NCI-H1930 (cell line): ENCODE data around the gene TFR2.
A peak's percentile ranks its signal among the peaks of the same experiment; 100 is the strongest.

Source experiments
- DNase-seq, 2 experiments: peaks; one replicate each; lab custom pipeline; 2025; lab: John Stamatoyannopoulos, UW

The TFR2 gene

DNA sequence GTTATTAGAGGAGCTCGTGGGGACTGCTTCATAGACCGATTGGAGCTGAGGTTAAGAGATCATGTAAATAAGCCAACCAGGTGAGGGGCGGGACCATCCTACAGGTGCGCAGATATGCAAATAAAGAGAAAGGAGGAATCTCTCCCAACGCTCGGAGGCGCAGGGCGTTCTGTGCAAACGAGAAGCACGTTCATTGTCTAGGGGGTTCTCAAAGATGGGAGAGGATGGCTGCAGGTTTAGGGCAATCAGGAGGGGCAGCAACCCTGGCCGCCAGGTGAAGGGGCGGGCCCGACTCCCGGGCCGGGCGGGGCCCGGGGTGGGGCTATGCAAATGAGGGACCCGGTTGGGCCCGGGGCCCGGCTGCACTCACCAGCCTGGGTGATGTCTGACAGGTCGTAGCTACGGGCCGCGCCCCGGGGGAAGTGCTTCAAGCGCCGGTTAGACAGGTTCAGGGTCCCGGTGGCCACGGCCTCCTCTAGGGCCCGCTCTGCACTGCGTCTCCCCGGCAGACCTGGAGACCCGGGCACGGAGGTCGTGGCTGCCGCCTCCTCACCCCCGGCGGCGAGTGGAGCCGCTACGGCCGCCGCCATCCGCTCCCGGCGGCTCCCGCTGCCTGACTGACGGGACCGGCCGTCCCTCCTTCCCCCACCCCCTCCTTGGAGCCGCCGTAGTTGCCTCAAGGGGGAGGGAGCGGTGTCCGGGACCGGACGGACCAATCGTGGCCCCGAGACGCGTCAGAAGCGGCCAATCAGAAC, 55.7 kb downstream of the TFR2 start, which contains the start of gene LRCH4:
Gene LRCH4, minus strand, starts transcription at position 619 of the 755 bp plus-strand sequence. Its CDS starts 29 bp downstream, at position 590.
- DNase-seq, result peak in 1 of 2 experiments; percentile 69

- DNase-seq, result no peak
Observed at GRCh38 chr7:100584683-100585510, 56.5 kb downstream of the TFR2 start.

- DNase-seq, result no peak
Observed at GRCh38 chr7:100584054-100584682, 57.2 kb downstream of the TFR2 start.

DNA sequence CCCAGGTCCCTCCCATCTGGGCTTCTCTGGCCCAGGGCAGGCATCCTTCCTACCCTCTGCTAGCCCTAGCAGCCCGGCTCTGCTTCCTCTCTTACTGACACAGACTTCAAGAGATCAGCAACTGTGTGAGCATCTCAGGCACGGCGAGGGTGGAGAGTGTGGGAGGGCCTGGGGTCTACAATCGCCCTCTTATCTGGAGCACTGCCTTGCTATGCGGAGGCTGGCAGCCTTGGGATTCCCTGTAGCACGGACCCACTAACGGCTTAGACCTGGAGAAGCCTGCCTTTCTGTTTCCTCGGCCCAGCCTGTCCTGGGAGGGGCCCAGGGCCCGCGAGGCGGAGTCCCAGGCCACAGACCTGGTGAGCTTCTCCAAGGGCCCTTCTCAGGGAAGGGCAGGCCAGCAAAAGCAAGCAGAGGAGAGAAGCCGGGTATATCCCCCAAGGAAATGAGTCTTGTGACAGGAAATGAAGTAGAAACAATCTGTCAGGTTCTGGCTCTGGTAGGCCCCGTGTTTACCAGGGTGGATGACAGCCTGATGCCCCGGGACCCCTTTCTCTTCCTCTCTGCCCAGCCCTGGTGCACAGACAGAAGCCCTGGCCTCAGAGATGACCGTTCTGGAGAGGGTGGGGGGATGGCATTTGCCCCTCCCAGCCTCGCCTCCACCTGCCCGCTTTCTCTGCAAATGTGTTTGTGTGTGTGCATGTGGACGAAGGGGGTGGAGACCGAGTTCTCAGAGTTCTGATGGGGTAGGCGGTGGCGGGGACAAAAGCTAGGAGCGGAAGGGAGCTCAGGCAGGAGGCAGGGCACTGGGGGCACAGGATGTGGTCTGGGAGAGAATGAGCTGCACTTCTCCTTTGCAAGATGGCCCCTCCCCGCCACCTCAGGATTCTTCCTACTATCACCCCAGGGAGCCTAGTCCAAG, 58.0 kb downstream of the TFR2 start:
- no peak for DNase-seq

DNA sequence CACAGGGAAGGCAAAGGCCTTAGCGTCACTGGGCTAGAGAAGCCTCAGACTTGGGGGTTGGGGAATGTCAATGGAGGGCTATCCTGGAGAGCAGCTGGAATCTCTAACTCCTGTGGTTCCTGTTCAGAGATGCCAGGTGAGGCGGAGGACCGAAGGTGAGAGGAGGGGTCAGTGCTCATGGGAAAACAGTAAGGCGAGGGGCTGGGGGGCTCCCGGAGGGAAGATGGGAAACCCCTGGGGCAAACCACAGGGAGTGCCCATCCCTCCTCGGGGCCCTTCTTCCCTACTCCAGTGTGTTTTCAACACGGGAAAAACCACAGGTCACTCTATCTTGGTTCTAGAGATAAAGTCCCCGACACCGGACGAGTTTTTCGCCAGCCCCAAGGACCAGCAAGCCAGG, 58.7 kb downstream of the TFR2 start:
- no peak for DNase-seq

GRCh38 chr7:100582041-100582579, 59.2 kb downstream of the TFR2 start:
- no peak for DNase-seq

- DNase-seq, result no peak
Observed at GRCh38 chr7:100580466-100581283, 60.7 kb downstream of the TFR2 start.

DNA sequence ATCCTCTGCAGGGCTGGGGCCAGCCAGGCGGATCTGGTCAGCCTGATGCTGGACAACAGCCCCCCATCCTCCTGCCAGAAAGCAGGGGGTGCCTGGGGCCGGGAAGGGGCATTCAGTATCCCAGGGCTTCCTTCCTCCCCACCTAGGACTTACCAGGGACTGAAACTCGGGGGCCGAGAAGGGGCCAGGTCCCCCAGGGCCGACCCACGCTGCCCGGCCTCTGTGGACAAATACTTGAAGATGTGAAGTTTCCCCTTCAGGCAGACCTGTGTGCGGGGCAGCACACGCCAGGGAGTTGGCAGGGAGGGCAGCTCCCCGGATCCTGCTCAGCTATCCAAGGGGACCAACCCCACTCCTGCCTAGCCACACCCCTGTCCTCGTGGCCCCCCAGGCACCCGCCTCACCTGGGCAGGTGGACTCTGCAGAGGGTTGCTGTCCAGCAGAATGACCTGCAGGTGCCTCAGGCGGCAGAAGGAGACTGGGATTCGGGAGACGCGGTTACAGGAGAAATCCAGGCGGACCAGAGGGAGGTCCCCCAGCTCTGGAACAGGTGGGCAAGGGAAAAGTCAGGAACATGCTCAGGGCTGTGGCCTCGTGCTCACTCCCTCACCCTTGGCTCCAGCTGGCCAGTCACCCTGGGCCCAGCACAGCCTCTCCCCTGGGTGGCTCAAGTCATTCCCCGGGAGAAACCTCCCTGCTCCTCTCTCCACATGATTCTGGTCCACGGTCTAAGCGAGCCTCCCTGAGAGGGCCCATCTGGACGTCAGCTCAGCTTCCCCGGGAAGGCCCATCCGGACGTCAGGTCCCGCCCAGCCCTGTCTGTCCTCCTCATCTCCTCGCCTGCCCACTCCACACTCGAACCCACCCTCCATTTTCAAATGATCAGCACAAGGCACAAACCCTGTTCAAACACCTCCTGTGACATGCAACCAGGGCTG, 62.8 kb downstream of the TFR2 start:
- no peak for DNase-seq

DNA sequence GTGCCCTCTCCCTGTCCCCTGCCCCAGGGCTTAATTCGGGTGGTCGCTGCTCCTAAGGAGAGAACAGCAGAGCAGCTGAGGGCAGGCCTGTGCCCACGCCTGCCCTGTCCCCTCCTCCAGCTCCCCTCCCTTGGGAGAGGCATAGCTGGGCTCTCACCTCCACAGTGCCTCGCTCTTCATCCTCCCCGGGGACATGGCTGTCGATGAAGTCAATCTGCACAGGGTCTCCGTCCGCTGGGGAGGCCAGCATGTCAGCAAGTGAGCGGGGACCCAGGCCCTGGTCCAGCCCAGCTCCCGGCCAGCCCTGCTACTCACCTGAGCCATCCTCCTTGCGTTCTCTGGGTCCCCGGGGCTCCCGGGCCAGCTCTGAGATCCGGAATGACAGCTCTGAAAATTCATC, 63.8 kb downstream of the TFR2 start:
- no peak for DNase-seq

DNA sequence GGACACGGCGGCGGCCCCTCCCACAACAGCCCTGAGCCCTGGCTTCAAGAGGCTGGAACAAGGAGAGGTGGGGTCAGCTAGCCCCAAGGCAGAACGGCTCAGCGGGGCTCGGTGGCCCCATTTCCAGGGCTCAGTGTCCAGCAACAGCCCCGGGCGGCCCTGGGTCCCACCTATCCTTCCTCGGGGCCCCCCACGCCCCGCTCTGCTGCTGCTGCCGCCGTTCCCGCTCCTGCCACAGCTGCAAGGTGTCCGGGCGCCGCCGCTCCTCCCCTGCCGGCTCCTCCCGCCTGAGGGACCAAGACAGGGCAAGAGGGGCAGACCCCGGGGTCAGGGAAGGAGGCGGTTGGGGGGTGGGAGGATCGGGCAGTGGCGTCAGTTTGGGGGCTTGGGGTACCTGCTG, 64.2 kb downstream of the TFR2 start:
- no peak for DNase-seq

DNA sequence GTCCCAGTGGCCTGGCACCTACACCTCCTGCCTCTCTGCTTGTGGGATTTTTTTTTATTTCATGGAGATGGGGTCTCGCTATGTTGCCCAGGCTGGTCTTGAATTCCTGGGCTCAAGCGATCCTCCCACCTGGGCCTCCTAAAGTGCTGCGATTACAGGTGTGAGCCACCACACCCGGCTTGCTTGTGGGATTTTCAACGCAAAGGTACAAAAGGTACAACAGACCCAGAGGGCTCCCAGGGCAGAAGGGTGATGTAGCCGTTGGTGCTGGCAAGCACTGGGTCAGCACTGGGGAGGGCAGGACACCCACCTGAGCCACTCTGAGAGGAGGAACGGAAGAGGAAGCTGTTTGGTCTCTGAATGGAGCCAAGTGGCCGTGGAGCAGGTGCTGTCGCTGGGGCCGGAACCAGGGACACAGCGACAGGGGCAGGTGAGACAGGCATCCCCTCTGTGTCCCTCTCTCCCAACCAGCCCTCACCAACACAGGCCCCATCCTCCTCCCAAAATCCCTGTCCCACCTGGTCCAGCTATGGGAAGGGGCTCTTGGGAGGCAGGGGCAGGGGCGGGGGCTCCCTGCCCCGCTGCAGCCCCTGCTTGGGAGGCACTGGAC, 64.9 kb downstream of the TFR2 start:
- DNase-seq, result no peak

DNA sequence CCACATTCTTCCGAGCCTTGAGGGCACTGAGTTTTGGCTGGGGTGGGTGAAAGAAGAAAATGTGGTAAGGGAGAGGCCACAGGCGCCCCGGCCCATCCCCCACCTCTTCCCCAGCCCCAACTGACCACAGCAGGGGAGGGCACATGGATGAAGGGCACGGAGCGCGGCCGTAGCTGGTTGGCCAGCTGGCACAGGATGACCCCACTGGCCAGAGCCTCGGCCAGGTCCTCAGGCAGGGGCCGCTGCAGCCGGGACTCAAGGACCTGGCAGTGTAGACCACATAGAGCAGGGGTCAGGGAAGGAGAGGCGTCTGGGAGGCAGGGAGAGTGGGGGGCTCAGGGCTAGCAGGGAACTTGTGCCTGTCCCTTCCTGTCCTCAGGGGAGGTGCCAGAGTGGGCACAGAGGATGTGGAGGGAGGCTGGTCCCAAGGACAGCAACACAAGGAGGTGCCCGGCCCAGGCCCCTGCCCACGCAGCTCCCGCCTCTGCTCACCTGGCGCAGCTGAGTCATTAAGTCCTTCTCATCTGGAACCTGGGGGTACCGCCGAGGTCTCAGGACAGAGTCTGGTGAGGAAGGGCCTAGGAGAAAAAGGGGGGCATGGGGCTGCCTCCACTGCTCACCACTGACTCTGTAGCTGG, 65.5 kb downstream of the TFR2 start:
- no peak for DNase-seq

DNA sequence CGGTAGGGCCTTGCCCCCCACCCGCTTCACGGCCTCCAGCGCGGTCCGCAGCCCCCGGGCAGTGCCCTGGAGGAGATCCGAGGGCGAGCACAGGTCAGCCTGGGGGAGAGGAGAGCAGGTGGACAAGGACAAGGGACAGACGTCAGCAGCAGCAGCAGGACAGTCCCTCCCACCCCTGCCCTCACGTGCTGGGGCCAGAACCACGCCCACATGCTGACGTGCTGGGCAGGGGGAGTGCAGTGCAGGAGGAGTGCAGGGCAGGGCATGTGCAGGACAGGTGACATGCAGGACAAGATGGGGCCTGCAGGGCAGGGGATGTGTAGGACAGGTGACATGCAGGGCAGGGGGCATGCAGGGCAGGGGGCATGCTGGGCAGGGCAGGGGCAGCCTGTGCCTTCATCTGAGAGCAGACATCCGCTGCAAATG, 66.1 kb downstream of the TFR2 start:
- DNase-seq, result no peak

DNA sequence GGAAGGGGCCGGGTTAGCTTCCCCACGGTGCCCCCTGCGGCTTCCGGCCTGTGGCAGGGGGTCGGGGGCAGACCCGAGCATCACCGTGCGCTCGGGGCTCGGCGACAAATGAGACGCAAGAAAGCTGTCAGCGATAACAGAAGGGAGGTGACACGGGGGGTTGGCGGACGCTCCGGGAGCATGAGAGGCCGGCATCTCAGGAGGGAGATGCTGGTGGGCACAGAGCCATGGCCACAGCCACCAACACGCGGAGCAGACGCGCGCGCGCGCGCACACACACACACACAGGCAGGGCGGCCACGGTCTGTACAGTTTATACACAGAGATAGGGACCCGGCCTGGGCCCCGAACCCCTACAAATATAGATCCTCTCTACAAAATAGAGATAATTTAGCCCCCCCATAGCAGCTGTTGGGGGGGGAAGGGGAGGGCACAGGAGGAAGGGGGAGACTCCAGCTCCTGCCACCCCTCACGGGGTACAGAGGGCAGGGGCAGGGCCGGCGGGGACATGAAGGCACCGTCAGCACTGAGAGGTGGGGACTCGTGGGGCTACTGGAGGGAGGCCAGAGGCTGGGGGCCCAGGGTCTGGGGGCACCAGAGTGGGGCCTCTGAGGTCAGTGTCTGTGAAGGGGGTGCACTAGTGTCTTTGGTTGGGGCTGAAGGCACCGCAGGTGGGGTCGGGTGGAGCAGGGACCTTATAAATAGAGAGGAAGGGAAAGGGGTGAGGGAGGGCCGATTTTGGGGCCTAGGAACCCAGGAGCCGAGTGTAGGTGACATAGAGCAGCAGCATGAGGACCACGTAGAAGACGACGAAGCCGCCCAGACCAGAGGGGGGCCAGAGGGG, 66.8 kb downstream of the TFR2 start:
- no peak for DNase-seq

DNA sequence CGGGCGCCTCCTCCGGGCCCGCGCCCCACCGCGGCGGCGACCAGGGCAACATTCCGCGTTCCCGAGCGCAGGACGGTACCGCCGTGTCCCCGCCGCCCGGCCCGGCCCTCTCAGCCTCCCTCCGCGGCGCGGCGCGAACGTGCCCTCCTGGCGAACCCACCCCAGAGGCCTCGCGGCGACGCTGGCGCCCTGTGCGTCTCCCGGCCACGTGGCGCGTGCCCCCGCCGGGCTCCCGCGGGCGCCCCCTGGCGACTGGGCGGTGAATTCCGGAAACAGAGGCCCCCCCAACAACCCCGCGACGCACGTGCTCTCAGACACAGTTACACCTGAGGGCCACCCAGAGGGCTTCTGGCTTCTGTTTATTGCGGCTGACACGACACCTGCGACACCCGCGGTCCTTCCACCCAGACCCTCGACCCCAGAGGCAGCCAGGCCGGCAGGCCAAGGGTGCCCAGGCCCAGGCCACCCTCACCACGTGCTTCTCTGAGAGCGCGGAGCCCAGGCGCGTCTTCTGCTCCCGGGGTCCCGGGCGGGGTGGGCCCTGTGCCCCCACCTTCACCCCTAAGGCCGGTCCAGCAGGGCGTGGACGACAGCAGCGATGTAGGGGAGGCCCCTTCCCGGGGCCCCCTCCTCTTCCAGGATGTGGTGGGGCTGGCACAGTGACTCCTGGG, 67.5 kb downstream of the TFR2 start, which contains the start of gene SAP25:
Gene SAP25, minus strand, starts transcription at position 210 of the 671 bp plus-strand sequence. Its CDS starts 158 bp downstream, at position 52.
- peak in 1 of 2 experiments; percentile 51 for DNase-seq

- DNase-seq, result no peak
Observed at GRCh38 chr7:100572949-100573675, 68.2 kb downstream of the TFR2 start.
